HL-60/S4 treated with retinoic acid at 250 ng/mL for 4 days and 3 days (cell line): Measurements from ENCODE around the gene SUFU.

ENCODE experiments used
- in situ Hi-C: fragments of 300-500 bp; cut with MboI; formaldehyde crosslinking; loops from 2 replicates; pipeline ENCODE4 v1.7.0; 2022; ENCODE audit warnings: low sequenced_read_pairs

Gene SUFU

GRCh38 chr10:102546606-102547320 lies 43.0 kb downstream of the SUFU start:
- in situ Hi-C loops: no loop called here

GRCh38 chr10:102549549-102549948 lies 45.8 kb downstream of the SUFU start:
- in situ Hi-C loops: no loop called here

GRCh38 chr10:102550636-102551210 lies 47.0 kb downstream of the SUFU start:
- in situ Hi-C loops: no loop called here

GRCh38 chr10:102552533-102552932 lies 48.8 kb downstream of the SUFU start:
- in situ Hi-C loops: no loop called here

- in situ Hi-C loops: no loop called here
Observed at GRCh38 chr10:102553771-102554170, 50.0 kb downstream of the SUFU start.

GRCh38 chr10:102554531-102554930 lies 50.8 kb downstream of the SUFU start:
- in situ Hi-C loops: no loop called here

GRCh38 chr10:102555781-102556328 lies 52.1 kb downstream of the SUFU start:
- in situ Hi-C loops: no loop called here

GRCh38 chr10:102557569-102557968 lies 53.8 kb downstream of the SUFU start:
- in situ Hi-C loops: no loop called here

GRCh38 chr10:102559764-102560163 lies 56.0 kb downstream of the SUFU start:
- in situ Hi-C loops: no loop called here

GRCh38 chr10:102564209-102564834 lies 60.5 kb downstream of the SUFU start:
- in situ Hi-C loops: no loop called here

GRCh38 chr10:102565793-102566192 lies 62.0 kb downstream of the SUFU start:
- in situ Hi-C loops: no loop called here

- in situ Hi-C loops: loop anchor here (25.0 kb wide), 1 partner anchor 341 kb away; the partner anchor contains the start of genes ELOVL3, GBF1 and PITX3
Observed at GRCh38 chr10:102578782-102579181, 75.0 kb downstream of the SUFU start.

GRCh38 chr10:102579328-102579727 lies 75.6 kb downstream of the SUFU start:
- in situ Hi-C loops: loop anchor here (25.0 kb wide), 1 partner anchor 342 kb away; the partner anchor contains the start of genes ELOVL3, GBF1 and PITX3

GRCh38 chr10:102580230-102580629 lies 76.5 kb downstream of the SUFU start:
- in situ Hi-C loops: loop anchor here (25.0 kb wide), 1 partner anchor 343 kb away; the partner anchor contains the start of genes ELOVL3, GBF1 and PITX3

GRCh38 chr10:102581401-102581800 lies 77.6 kb downstream of the SUFU start:
- in situ Hi-C loops: loop anchor here (25.0 kb wide), 1 partner anchor 344 kb away; the partner anchor contains the start of genes ELOVL3, GBF1 and PITX3

GRCh38 chr10:102581981-102582580 lies 78.3 kb downstream of the SUFU start:
- in situ Hi-C loops: loop anchor here (25.0 kb wide), 1 partner anchor 345 kb away; the partner anchor contains the start of genes ELOVL3, GBF1 and PITX3

GRCh38 chr10:102583435-102584417 lies 80.0 kb downstream of the SUFU start:
- in situ Hi-C loops: loop anchor here (25.0 kb wide), 1 partner anchor 346 kb away; the partner anchor contains the start of genes ELOVL3, GBF1 and PITX3

GRCh38 chr10:102585026-102585425 lies 81.3 kb downstream of the SUFU start:
- in situ Hi-C loops: loop anchor here (25.0 kb wide), 1 partner anchor 348 kb away; the partner anchor contains the start of genes ELOVL3, GBF1 and PITX3

GRCh38 chr10:102586858-102587257 lies 83.1 kb downstream of the SUFU start:
- in situ Hi-C loops: loop anchor here (25.0 kb wide), 1 partner anchor 350 kb away; the partner anchor contains the start of genes ELOVL3, GBF1 and PITX3
